HEK293T (cell line): ENCODE measurements around the gene ADAM10.

Experiments
- ARNT ChIP-seq: fragments of 450-650 bp; IDR thresholded peaks from 2 replicates; pipeline ENCODE4 v1.6.1; 2017; ENCODE audit warnings: mild to moderate bottlenecking
- BHLHE40 ChIP-seq: fragments of 450-650 bp; IDR thresholded peaks from 2 replicates; pipeline ENCODE4 v1.6.1; 2016; ENCODE audit warnings: mild to moderate bottlenecking, moderate library complexity, borderline replicate concordance
- SP1 ChIP-seq: fragments of 450-650 bp; IDR thresholded peaks from 2 replicates; pipeline ENCODE4 v1.6.1; 2017

DNA sequence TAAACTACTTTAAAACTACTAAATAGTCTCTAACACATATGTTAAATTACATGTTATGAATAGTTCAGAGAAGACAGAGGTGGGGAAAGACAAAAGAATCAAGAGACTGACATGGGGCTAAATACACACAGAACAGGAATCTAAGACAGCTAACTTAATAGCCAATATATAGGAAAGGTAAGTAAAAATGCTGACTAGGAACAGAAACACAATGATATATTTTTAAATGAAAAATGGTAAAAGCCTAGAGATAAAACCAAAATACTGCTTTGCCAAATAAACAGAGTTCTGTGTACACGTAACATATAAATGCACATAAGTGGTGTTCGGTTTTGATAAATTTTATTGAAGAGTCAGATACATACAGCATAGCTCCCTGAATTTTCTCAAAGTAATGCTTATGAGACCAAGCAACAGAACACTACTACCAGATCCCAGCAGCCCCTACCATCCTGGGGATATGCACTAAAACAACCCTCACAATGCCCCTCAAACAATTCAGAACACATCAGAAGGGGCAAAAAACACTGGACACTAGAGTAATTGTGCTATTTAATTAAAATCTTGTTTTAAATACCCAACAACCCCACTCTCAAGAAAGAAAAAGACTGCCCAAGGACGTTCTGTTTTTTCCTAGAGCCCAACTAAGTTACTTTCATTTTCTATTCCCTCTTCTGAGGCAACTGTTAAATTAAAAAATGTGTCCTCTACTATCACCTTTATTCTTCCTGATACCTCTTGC, 121.1 kb downstream of the ADAM10 start:
- TF ChIP-seq ARNT (no peak), SP1 (no peak), BHLHE40 (no peak)
